Prostate gland (tissue), 2 donors: ENCODE data around the gene SEZ6.

Source experiments
- POLR2A ChIP-seq: fragments of 450-650 bp; IDR thresholded peaks from one replicate; pipeline ENCODE4 v1.6.1; 2016; ENCODE audit warnings: antibody characterized with exemption, mild to moderate bottlenecking
- POLR2AphosphoS5 ChIP-seq: sonication (generic); formaldehyde crosslinking; IDR thresholded peaks from one replicate; pipeline ENCODE4 v1.6.1; 2017; ENCODE audit warnings: antibody characterized with exemption
- TF ChIP-seq, protein P1 (sequence below), 4 experiments: fragments of 200-600 bp in 2 of 4; fragments of 450-650 bp in 2 of 4; sonication (generic) in 2 of 4; IDR thresholded peaks; 1 replicate in 3 of 4; 2 replicates in 1 of 4; pipeline ENCODE4 v1.5.1; 2016 to 2019; ENCODE audit warnings: antibody characterized with exemption in 4 of 4, mild to moderate bottlenecking in 2 of 4, moderate library complexity in 2 of 4

DNA sequence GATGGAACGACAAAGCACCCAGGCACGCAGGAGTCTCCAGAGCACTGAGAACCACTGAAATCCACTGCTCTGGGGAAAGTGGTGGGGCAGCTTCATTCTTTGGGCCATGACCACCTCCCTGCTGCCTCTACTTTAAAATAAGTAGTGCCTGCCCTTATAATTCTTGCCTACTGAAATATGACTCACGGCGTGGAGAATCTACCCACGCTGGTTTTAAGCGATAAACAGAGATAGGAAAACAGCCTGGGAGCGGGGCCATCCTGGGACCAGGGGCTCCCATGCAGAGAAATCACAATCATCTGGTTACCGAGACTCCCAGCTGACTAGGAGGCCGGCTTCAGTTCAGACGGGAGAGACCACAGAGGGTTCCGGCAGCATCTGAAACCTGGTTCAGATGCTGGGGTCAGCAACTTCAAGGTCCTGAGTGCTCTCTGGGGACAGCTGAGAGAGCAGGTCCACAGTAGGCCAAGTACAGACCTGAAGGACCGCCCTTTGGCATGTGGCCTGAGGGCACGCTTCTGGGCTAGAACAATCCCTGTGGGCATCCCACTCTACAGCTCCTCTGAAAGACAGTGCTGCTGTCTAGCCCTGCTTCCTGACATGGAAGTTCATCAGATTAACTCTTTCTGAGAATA lies 94.3 kb downstream of the SEZ6 start:
- TF ChIP-seq, protein P1, sequence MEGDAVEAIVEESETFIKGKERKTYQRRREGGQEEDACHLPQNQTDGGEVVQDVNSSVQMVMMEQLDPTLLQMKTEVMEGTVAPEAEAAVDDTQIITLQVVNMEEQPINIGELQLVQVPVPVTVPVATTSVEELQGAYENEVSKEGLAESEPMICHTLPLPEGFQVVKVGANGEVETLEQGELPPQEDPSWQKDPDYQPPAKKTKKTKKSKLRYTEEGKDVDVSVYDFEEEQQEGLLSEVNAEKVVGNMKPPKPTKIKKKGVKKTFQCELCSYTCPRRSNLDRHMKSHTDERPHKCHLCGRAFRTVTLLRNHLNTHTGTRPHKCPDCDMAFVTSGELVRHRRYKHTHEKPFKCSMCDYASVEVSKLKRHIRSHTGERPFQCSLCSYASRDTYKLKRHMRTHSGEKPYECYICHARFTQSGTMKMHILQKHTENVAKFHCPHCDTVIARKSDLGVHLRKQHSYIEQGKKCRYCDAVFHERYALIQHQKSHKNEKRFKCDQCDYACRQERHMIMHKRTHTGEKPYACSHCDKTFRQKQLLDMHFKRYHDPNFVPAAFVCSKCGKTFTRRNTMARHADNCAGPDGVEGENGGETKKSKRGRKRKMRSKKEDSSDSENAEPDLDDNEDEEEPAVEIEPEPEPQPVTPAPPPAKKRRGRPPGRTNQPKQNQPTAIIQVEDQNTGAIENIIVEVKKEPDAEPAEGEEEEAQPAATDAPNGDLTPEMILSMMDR (IDR thresholded peaks at IDR 0.05): no peak
- TF ChIP-seq POLR2A (no peak), POLR2AphosphoS5 (no peak)
